ENCODE measurements around the gene SPINK4.

GRCh38 chr9:33273266-33273971 lies 33.5 kb downstream of the SPINK4 start:
- TF ChIP-seq CTCF (IDR thresholded peaks at IDR 0.05) (no peak), POLR2A (IDR thresholded peaks at IDR 0.05) (no peak)
